HepG2 (cell line): ENCODE results near the gene FASTK. TPM values are rescaled to one million over a fixed set of nuclear protein-coding genes. Genes with fewer than 3 reads are reported as not detected.
A peak's percentile ranks its signal among the peaks of the same experiment; 100 is the strongest.

ENCODE experiments used
- AGO2 ChIP-seq: fragments of 200-400 bp; formaldehyde crosslinking; optimal IDR thresholded peaks from 2 replicates; pipeline ENCODE3; 2017; ENCODE audit warnings: mild to moderate bottlenecking, low read depth, low read length, moderate library complexity
- ATF7-NPFF ChIP-seq: sonication (generic); formaldehyde crosslinking; IDR thresholded peaks from 2 replicates; pipeline ENCODE4 v1.8.1; 2023; ENCODE audit warnings: mild to moderate bottlenecking, low read depth, missing genetic modification reagents, moderate library complexity
- CHCHD3 ChIP-seq: sonication (generic); formaldehyde crosslinking; IDR thresholded peaks from 2 replicates; pipeline ENCODE4 v1.8.0; 2022; ENCODE audit warnings: mild to moderate bottlenecking, missing genetic modification reagents, moderate library complexity
- DNMT3B ChIP-seq: conservative IDR thresholded peaks from 2 replicates; pipeline ENCODE4 v1.6.1; 2016; ENCODE audit warnings: missing biosample characterization, control low read depth
- ELF3 ChIP-seq: IDR thresholded peaks from 2 replicates; pipeline ENCODE4 v1.6.1; 2016; ENCODE audit warnings: missing genetic modification reagents, missing compliant biosample characterization
- ESRRA ChIP-seq: sonication (generic); formaldehyde crosslinking; IDR thresholded peaks from 2 replicates; pipeline ENCODE4 v1.5.1; 2020; ENCODE audit warnings: mild to moderate bottlenecking, low read depth, missing genetic modification reagents
- GABPA ChIP-seq, 2 experiments: IDR thresholded peaks; 2 replicates each; pipeline ENCODE4 v1.6.1; 2011 to 2016; ENCODE audit warnings: low read depth in 2 of 2, low read length in 1 of 2, missing biosample characterization in 1 of 2, missing genetic modification characterization in 1 of 2
- GATAD1 ChIP-seq: IDR thresholded peaks from 2 replicates; pipeline ENCODE4 v1.6.1; 2016; ENCODE audit warnings: missing genetic modification reagents, missing compliant biosample characterization
- GZF1 ChIP-seq: sonication (generic); formaldehyde crosslinking; IDR thresholded peaks from 2 replicates; pipeline ENCODE4 v1.5.1; 2020; ENCODE audit warnings: mild to moderate bottlenecking, missing genetic modification reagents
- KAT8 ChIP-seq: IDR thresholded peaks from 2 replicates; pipeline ENCODE4 v1.6.1; 2016; ENCODE audit warnings: missing genetic modification reagents, missing compliant biosample characterization
- KDM1A ChIP-seq: IDR thresholded peaks from 2 replicates; pipeline ENCODE4 v1.6.1; 2016; ENCODE audit warnings: missing compliant biosample characterization
- NFE2L2 ChIP-seq: fragments of 150-350 bp; IDR thresholded peaks from 2 replicates; pipeline ENCODE4 v1.6.1; 2014; ENCODE audit warnings: low read length
- NONO ChIP-seq, 2 experiments: fragments of 450-650 bp in 1 of 2; sonication (generic) in 1 of 2; formaldehyde crosslinking in 1 of 2; IDR thresholded peaks in 1 of 2; conservative IDR thresholded peaks in 1 of 2; 2 replicates each; pipeline versions ENCODE4 v1.6.1 to v1.8.0; 2017 to 2022; ENCODE audit warnings: mild to moderate bottlenecking in 1 of 2, missing genetic modification reagents in 1 of 2, moderate library complexity in 1 of 2
- NR1H2 ChIP-seq: sonication (generic); formaldehyde crosslinking; IDR thresholded peaks from 2 replicates; pipeline ENCODE4 v1.8.1; 2022; ENCODE audit warnings: low read depth, missing genetic modification reagents, borderline replicate concordance
- REXO4 ChIP-seq: sonication (generic); formaldehyde crosslinking; IDR thresholded peaks from 2 replicates; pipeline ENCODE4 v1.8.0; 2022; ENCODE audit warnings: missing genetic modification reagents, mild to moderate bottlenecking, borderline replicate concordance
- RFXANK ChIP-seq: IDR thresholded peaks from 2 replicates; pipeline ENCODE4 v1.6.1; 2016
- TBL1XR1 ChIP-seq: fragments of 150-350 bp; IDR thresholded peaks from 2 replicates; pipeline ENCODE4 v1.6.1; 2014; ENCODE audit warnings: borderline replicate concordance, low read length; ENCODE audit not compliant: partially characterized antibody
- ZGPAT ChIP-seq: IDR thresholded peaks from 2 replicates; pipeline ENCODE4 v1.6.1; 2016; ENCODE audit warnings: mild to moderate bottlenecking
- ZNF136 ChIP-seq: sonication (generic); formaldehyde crosslinking; IDR thresholded peaks from 2 replicates; pipeline ENCODE4 v1.8.1; 2022; ENCODE audit warnings: low read depth, mild to moderate bottlenecking, moderate library complexity, missing genetic modification reagents
- ZNF225 ChIP-seq: sonication (generic); formaldehyde crosslinking; IDR thresholded peaks from 2 replicates; pipeline ENCODE4 v1.4.0; 2020; ENCODE audit warnings: mild to moderate bottlenecking, missing genetic modification reagents
- ZNF230 ChIP-seq: sonication (generic); formaldehyde crosslinking; IDR thresholded peaks from 2 replicates; pipeline ENCODE4 v1.4.0; 2020; ENCODE audit warnings: mild to moderate bottlenecking, missing genetic modification reagents
- ZNF639 ChIP-seq: conservative IDR thresholded peaks from 2 replicates; pipeline ENCODE4 v1.6.1; 2018; ENCODE audit warnings: missing genetic modification reagents
- ZNF687 ChIP-seq: sonication (generic); formaldehyde crosslinking; IDR thresholded peaks from 2 replicates; pipeline ENCODE4 v1.5.1; 2020; ENCODE audit warnings: mild to moderate bottlenecking, missing genetic modification reagents, moderate library complexity
- polyA plus RNA-seq, 8 experiments: library from polyadenylated mRNA; depleted of rRNA in 3 of 8; stranded (reverse) in 7 of 8; unstranded in 1 of 8; fragments of >200 nt; fragmentation: Illumina TruSeq in 4 of 8; extraction: Trizol in 4 of 8; gene quantifications; 2 replicates each; pipeline versions ENCODE4 v1.2.1 to v1.2.3, GENCODE V29; 2011 to 2016; ENCODE audit warnings: low read depth in 4 of 8, missing spikeins in 1 of 8, mixed read lengths in 1 of 8; ENCODE audit not compliant: insufficient read depth in 1 of 8
- total RNA-seq, 5 experiments: library from RNA; depleted of rRNA; stranded (reverse); fragments of >200 nt; fragmentation: Illumina TruSeq; extraction: Trizol; gene quantifications; 2 replicates each; pipeline ENCODE4 v1.2.3, GENCODE V29; 2016; ENCODE audit warnings: low read depth in 1 of 5

The FASTK gene
- total and polyA plus RNA-seq, 2 of the 13 experiments (the other 11 are each of a cell fraction or from before 2014, with no cell fraction given) = 52.9 to 55.7 TPM

- TF ChIP-seq ZNF639 (CRISPR knock-in tag) (peak; percentile 48; the same call in 1 of the 2 replicates), AGO2 (peak; percentile 66), RFXANK (CRISPR knock-in tag) (no peak), GATAD1 (peak; percentile 35; the same call in 1 of the 2 replicates), REXO4 (CRISPR knock-in tag) (no peak), ZNF687 (CRISPR knock-in tag) (peak; percentile 90), ZNF225 (CRISPR knock-in tag) (0 out of 2 replicates have a peak, but pooled peaks have one; percentile 44), CHCHD3 (CRISPR knock-in tag) (0 out of 2 replicates have a peak, but pooled peaks have one; percentile 48), NR1H2 (CRISPR knock-in tag) (no peak), ZGPAT (CRISPR knock-in tag) (peak; percentile 78), NFE2L2 (no peak), KDM1A (CRISPR knock-in tag) (no peak), GZF1 (CRISPR knock-in tag) (0 out of 2 replicates have a peak, but pooled peaks have one; percentile 54), ATF7-NPFF (CRISPR knock-in tag) (peak; percentile 49; the same call in 1 of the 2 replicates), DNMT3B (CRISPR knock-in tag) (no peak), ESRRA (CRISPR knock-in tag) (0 out of 2 replicates have a peak, but pooled peaks have one; percentile 43), ZNF136 (0 out of 2 replicates have a peak, but pooled peaks have one; percentile 59), ZNF230 (CRISPR knock-in tag) (no peak), KAT8 (CRISPR knock-in tag) (peak; percentile 71; the same call in 1 of the 2 replicates), GABPA (IDR thresholded peaks at IDR 0.05; ENCODE audit: low read depth, low read length) (no peak), GABPA (CRISPR knock-in tag; IDR thresholded peaks at IDR 0.05; ENCODE audit: low read depth) (peak; percentile 48; the same call in 1 of the 2 replicates), NONO (IDR thresholded peaks at IDR 0.05) (no peak), NONO (CRISPR knock-in tag; conservative IDR thresholded peaks at IDR 0.05) (peak; percentile 83), TBL1XR1 (no peak), ELF3 (CRISPR knock-in tag) (peak; percentile 77)
Measured at GRCh38 chr7:151085691-151086620, 5.3 kb upstream of the FASTK start, which contains the start of gene AGAP3 (continued).
